GM12892 (cell line): Measurements from ENCODE around the gene PAM16.

Source experiments
- POLR2A ChIP-seq: IDR thresholded peaks from 2 replicates; pipeline ENCODE4 v1.6.1; 2011; ENCODE audit warnings: low read depth, low read length, control low read depth
- POLR2AphosphoS5 ChIP-seq: IDR thresholded peaks from 2 replicates; pipeline ENCODE4 v1.6.1; 2011; ENCODE audit warnings: low read depth, low read length, control low read depth
- TAF1 ChIP-seq: IDR thresholded peaks from 2 replicates; pipeline ENCODE4 v1.6.1; 2011; ENCODE audit warnings: low read depth, mild to moderate bottlenecking, control low read depth, low read length, borderline replicate concordance

DNA sequence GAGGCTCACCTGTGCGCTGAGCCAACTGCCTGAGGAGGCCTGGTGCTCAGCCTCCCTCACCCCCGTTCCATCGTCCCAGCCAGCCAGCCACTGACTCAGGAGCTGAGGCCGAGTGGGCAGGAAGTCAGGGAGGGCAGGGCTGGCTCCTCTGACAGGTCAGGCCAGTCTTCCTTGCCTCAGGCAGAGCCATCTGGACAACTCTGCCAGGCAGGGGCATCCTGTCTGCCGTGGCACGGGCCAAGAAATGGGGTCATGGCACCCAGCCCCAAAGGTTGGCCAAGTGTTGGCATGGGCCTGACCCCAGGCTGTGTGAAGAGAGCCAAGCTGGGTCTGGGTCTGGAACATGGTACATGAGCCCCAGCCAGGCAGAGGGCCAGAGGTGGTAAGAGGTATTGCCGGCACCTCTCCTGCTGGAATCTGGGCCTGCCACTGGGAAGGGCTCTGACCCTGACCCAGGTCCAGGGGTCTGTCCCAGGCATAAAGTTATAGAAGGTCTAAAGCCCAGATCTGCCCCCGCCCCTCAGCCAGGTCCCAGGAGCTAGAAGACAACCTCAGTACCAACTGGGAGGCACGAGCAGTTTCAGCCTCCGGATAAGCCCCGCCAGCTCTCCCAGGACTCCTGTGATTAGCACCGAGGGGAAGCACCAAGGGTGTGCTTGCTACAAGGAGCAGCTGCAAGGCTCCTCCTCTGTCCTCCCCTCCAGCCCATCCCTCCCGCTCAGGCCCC, 18.0 kb upstream of the PAM16 start:
- TF ChIP-seq POLR2AphosphoS5 (no peak), POLR2A (no peak), TAF1 (no peak)
